COR-L47 (cell line): ENCODE results near the gene DPPA3.
"Not testable (repeated sequence)": the region's sequence is repeated elsewhere in the genome, so short reads cannot be mapped to it uniquely, and the experiment has no call there.

Source experiments
- DNase-seq: peaks from one replicate; lab custom pipeline; 2025; lab: John Stamatoyannopoulos, UW

DPPA3 gene

DNA sequence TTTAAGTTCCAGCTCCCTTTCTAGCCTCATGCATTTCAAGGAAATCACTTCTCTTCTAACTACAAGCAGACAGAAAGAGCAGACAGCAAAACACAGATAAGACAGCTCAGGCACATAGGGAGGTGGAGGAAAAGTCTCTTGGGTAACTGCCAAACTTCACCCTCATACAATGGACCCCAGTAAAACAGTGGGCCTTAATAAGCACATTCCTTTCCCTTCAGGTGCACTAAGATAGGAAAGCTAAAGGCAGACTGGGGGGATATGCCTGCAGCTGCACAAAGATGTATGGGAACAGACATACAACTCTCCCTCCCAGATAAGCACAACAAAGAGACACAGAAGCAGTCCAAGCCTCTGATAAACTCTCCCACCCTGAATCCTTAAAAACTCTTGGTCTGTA lies 19.8 kb downstream of the DPPA3 start:
- not testable (repeated sequence) for DNase-seq

DNA sequence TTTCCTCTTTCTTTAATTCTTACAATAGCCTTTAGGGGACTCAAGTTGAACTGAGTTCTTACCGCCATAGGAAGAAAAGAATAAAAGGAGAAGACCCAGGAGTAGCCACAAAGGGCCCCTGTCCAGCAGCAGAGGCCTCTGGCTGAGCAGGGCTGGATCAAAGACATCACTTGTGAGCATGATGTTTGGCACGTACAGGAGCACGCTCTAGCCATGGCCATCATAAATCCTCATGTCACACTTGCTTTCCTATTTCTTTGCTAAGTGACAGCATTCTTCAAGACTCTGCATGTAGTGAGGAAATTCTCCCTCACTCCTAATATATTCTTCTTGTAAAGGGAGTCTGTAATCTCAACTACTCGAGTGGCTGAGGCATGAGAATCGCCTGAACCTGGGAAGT lies 20.3 kb downstream of the DPPA3 start:
- DNase-seq: no peak

DNA sequence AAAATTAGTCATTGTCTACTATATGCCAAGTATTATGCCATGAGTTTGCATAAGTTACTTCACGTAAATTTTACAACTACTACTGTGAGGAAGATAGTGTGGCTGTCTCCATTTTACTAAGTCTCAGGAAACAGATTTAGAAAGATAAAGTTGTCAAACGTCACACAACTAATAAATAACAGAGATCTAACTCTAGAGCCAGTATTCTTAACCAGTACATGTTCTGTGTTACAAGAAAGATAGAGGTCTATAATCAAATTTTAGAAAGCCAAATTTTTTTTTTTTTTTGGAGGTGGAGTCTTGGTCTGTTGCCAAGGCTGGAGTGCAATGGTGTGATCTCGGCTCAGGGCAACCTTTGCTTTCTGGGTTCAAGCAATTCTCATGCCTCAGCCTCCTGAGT lies 21.8 kb downstream of the DPPA3 start:
- no peak for DNase-seq

DNA sequence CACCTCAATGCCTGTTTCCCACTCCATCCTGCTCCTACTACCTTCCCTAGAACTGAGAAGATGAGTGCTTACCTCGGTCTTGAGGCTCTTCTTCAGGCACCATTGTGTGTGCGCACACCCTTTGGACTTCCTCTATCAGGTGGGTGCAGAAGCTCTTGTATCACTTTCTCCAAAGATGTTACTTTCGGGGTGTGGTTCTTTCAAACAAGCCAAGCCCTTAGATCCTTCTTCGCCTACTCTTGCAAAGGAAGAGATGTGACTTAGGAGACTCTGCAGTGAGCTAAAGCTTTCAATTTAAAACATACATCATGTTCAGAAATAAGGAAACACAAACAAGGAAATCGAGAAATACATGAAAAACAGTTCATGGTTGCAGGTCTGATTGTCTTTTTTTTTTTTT lies 36.0 kb downstream of the DPPA3 start, which contains the start of gene CLEC4C:
Gene CLEC4C (minus strand): TSS at position 130 of the 400 bp plus-strand sequence. CDS start 27 bp downstream, at position 103.
- no peak for DNase-seq

DNA sequence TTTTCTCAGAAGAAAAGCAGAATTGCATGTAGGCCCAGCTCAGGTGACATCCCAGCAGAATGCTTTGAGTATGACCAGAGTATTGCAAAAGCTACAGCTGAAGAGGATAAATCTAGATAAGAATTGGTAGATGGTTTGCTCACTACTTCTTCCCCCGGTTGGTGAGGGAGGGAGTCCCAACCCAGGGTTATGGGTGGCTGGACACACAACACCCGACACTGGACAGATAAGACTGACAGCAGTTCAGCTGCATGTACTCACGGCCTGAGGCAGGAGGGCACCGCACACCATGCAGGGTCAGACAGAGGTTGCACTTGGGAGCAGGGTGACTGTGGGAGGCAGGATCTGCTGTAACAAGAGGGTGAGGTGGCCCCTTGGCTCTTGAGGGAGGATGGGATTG lies 37.6 kb downstream of the DPPA3 start:
- no peak for DNase-seq

DNA sequence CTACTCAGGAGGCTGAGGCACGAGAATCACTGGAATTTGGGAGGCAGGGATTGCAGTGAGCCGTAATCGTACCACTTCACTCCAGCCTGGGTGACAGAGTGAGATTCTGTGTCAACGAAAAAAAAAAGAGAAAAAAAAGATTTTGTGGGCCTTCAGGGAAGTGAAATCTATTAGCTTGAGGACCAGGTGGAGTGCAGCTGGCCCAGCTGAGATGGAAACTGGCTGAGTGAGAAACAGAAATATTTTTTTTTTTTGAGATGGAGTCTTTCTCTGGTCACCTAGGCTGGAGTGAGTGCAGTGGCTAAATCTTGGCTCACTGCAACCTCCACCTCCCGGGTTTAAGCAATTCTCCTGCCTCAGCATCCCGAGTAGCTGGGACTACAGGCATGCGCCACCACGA lies 38.2 kb downstream of the DPPA3 start:
- no peak for DNase-seq

DNA sequence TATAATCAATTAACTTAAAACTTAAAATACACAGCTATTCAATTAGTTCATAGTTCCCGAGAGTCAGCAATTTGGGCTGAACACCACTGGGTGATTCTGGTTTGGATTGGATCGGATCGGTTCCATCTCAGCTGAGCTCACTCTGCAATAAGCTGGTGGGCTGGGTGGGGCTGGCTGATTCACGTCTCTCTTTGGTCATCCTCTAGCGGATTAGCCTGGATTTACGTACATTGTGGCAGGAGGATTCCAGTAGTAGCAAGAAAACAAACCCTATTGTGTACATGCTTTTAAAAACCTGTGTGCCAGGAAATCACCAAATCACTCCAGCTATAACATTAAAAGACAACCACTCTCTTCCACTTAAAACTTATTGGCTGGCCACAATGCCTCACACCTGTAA lies 39.1 kb downstream of the DPPA3 start:
- no peak for DNase-seq

DNA sequence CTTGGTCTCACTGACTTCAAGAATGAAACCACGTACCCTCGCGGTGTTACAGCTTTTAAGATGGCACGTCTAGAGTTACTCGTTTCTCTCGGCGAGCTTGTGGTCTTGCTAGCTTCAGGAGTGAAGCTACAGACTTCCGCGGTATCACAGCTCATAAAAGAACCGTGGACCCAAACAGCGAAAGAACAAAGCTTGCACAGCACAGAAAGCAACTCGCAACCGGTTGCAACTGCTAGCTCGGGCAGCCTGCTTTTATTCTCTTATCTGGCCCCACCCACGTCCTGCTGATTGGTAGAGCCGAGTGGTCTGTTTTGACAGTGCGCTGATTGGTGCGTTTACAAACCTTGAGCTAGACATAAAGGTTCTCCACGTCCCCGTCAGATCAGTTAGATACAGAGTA lies 40.2 kb downstream of the DPPA3 start:
- DNase-seq: no peak

DNA sequence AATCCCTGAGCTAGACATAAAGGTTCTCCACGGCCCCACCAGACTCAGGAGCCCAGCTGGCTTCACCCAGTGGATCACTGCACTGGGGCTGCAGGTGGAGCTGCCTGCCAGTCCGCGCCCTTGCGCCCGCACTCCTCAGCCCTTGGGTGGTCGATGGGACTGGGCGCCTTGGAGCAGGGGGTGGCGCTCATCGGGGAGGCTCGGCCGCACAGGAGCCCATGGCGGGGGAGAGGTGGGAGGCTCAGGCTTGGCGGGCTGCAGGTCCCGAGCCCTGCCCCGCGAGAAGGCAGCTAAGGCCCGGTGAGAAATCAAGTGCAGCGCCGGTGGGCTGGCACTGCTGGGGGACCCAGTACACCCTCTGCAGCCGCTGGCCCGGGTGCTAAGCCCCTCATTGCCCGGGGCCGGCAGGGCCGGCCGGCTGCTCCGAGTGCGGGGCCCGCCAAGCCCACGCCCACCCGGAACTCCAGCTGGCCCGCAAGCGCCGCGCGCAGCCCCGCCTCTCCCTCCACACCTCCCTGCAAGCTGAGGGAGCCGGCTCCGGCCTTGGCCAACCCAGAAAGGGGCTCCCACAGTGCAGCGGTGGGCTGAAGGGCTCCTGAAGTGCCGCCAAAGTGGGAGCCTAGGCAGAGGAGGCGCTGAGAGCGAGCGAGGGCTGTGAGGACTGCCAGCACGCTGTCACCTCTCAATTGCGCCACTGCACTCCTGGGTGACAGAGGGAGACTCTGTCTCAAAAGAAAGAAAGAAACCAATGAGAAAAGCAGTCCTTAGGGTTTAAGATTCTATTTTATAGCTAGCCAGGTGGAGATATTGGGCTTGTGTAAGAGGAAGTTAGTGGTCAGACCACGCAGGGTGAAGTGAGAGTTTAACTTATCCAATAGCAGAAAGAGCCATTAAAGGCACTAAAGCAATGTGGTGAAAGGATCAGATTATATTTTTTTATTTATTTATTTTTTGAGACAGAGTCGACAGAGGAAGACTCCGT lies 41.0 kb downstream of the DPPA3 start:
- DNase-seq: not testable (repeated sequence)

DNA sequence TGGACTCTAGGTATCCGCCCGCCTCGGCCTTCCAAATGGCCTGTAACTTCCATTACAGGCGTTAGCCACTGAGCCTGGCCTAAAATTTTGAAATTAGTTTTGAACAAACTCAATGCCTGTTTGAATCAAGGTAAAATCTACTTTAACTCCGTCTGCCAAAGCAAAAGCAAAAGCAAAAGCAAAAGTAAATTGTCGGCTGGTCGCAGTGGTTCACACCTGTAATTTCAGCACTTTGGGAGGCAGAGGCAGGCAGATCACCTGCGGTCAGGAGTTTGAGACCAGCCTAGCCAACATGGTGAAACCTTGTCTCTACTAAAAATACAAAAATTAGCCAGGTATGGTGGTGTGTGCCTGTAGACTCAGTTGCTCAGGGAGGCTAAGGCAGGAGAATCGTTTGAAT lies 44.4 kb downstream of the DPPA3 start:
- DNase-seq: not testable (repeated sequence)

DNA sequence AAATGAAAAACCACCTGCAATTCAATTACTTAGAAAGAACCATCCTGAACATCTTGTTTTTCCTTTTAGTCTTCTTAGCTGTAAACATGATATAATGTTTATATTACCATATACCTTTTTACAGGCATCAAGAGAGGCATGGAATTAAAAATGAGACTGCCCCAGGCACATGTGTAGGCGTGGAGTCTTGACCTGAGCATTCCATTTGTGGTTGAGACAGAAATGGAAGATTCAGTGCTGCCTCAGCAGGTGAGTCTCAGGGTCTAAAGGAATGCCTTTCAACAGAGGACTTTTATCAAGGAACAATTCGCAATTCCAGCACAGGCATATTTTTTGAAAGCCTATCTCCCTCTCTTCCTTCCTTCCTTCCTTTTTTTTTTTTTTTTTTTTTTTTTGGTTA lies 45.8 kb downstream of the DPPA3 start:
- no peak for DNase-seq

DNA sequence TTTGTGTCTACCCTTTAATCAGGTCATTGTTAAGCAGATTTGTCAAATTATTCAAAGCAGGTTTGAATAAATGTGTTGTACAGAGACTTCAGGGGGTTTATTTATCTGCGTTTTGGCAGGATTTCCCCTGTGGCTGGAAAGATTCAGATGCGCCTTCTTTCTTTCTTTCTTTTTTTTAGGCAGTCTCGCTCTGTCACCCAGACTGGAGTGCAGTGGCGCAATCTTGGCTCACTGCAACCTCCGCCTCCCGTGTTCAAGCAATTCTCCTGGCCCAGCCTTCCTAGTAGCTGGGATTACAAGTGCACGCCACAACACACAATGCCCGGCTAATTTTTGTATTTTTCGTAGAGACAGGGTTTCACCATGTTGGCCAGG lies 47.5 kb downstream of the DPPA3 start:
- DNase-seq: no peak
